ENCODE results near the gene PCDH11Y.
"Not testable (repeated sequence)": the region's sequence is repeated elsewhere in the genome, so short reads cannot be mapped to it uniquely, and the experiment has no call there.

PCDH11Y gene, protein sequence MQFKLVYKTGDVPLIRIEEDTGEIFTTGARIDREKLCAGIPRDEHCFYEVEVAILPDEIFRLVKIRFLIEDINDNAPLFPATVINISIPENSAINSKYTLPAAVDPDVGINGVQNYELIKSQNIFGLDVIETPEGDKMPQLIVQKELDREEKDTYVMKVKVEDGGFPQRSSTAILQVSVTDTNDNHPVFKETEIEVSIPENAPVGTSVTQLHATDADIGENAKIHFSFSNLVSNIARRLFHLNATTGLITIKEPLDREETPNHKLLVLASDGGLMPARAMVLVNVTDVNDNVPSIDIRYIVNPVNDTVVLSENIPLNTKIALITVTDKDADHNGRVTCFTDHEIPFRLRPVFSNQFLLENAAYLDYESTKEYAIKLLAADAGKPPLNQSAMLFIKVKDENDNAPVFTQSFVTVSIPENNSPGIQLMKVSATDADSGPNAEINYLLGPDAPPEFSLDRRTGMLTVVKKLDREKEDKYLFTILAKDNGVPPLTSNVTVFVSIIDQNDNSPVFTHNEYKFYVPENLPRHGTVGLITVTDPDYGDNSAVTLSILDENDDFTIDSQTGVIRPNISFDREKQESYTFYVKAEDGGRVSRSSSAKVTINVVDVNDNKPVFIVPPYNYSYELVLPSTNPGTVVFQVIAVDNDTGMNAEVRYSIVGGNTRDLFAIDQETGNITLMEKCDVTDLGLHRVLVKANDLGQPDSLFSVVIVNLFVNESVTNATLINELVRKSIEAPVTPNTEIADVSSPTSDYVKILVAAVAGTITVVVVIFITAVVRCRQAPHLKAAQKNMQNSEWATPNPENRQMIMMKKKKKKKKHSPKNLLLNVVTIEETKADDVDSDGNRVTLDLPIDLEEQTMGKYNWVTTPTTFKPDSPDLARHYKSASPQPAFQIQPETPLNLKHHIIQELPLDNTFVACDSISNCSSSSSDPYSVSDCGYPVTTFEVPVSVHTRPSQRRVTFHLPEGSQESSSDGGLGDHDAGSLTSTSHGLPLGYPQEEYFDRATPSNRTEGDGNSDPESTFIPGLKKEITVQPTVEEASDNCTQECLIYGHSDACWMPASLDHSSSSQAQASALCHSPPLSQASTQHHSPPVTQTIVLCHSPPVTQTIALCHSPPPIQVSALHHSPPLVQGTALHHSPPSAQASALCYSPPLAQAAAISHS (N-terminal part only)

DNA sequence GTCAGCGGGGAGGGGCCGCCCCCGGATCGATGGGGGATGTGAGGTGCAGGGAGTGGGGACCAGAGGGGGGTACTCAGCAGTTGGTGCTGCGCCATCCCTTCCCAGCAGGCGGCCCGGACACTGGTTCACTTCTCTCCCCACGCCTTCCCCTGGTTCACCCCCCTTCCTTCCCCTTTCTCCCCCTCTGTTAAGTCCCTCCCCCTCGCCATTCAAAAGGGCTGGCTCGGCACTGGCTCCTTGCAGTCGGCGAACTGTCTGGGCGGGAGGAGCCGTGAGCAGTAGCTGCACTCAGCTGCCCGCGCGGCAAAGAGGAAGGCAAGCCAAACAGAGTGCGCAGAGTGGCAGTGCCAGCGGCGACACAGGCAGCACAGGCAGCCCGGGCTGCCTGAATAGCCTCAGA is at the start of gene PCDH11Y:
Gene PCDH11Y (plus strand): TSS at position 240 of the 400 bp plus-strand sequence. CDS start 56,804 bp downstream, outside the sequence.
- not testable (repeated sequence) for DNase-seq

DNA sequence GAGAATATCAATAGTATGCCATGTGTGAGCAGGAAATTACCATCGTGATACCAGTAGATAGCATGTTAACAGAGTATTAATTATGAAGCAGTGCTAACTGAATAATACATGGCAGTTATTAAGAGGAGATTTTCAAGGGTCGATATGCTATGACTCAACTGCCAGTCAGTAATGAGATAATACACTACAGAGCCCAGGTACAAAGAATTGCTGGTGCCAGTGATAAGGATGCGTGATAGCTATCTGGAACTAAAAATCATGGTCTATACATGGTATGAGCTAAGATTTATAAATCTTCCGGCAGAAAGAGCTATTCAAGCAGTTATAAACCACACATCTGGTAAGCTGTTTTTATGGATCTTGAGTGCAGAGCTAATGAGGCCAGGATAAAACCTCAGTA is 32.2 kb upstream of the PCDH11Y start:
- DNase-seq = not testable (repeated sequence)

DNA sequence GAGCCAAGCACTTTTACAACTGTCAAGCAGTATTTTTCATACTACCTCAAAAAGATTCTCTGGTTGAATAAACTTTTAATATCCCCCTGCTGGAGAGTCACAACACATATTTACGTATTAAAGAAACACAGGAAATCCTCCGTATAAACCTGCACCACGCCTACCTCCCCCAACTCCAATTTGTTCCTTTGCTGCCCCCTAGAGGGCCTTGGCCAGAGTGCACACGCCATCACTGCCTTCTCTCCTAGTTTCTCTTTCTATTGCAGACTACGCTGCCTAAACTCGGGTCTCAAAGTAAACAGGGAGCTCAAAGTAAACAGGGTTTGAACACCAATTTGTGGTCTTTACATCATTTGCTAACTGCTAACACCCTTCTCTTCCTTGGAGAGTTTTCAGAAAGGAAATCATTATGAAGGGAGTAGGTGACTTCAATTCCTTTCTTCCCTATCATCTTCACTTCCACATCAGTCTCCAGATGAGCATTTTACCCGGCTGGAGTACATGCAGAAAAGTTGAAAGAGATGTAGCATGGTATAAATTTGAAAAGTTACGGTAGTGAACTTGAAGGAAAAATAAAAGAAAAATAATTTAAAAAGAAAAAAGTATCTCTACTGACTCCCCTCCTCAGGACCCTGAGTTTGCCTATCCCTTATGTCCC is 8.2 kb upstream of the PCDH11Y start:
- DNase-seq = not testable (repeated sequence)

DNA sequence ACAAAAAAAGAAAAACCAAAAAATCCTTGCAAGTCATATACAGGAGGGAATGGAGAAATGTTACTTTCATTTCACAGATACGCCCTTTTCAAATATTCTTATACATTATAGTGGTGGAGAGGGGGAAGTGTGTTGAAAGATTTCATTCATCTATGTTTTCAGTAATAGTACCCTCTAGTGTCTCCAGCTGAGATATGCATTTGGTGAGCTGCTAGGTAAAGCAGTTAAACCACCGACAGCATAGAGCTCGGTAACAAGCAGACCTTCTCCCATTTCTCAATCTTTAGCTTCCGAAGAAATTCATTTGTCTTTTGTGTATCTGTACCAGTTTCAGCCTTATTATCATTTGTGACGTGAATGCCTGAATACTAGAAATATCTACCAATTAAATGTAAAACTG is 5.2 kb upstream of the PCDH11Y start:
- not testable (repeated sequence) for DNase-seq

DNA sequence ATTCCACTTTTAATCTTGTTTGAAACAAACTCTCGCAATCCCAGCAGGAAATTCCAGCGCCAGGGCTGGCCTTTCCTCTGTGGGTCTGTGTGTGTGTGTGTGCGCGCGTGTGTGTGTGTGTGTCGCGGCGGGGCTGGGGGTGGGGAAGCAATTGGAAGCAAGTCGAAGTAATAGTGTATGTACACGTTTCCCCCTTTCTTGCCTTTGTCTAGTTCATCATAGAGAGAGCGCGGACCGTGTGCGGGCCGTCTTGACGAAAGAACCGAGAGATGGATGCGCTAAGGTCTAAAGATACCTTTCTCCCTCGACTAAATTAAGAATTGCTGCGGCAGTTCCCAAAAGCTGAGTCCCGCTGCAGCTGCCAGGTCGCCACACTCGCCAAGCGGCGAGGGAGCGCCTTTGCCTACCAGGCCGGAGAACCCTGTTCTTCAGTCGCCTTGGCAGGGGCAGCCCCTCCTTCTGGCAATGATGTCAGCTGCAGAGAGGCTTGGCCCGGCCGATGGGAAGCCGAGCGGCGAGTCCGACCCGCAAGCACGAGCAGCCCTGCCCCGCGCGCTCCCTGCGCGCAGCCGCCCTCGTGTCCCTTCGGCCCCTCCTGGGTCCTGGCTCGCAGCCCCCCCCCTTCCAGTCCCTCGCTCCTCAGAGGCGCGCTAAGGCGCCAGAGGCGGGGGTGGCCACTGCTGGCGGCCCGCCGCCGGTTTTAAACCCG is 2.5 kb downstream of the PCDH11Y start:
- not testable (repeated sequence) for DNase-seq

DNA sequence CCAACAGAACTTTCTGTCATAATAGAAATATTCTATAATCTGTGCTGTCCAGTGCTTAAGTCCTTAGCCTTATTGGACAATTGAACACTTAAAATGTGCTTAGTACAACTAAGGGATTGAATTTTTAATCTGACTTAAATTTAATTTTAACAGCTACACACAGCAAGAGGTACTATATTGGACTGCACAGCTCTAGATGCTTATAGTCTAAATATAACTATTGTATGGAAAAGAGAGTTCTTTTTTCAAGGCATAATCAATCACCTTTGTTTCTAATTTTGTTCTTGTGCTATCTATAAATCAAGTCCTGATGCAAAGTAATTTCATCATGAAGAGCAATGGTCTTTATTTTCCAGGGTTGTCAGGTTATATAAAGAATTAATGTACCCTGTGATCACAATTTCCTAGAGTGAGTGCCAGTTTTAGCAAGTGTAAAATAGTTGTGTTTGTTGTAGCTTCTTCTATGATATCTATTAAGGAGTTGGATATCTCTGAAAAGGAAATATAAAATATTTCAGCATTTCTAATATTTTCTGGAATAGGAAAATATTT is 39.0 kb downstream of the PCDH11Y start:
- DNase-seq = not testable (repeated sequence)

DNA sequence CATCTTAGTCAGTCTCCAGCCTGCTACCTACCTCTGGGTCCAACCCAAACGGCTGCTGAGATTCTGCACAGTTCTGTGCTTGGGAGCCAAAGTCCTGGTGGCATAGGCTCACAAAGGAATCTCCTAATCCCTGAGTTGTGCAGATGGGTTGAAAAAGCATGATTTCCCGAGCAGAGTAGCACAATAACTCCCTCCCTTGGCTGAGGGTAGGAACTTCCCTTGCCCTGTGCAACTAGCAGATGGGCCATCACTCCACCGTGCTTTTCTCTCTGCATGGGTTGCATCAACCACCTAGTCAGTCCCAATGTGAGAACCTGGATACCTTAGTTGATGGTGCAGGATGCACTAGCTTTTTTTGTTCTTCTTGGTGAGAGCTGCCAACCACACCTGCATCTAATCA is 82.9 kb downstream of the PCDH11Y start:
- DNase-seq = not testable (repeated sequence)

DNA sequence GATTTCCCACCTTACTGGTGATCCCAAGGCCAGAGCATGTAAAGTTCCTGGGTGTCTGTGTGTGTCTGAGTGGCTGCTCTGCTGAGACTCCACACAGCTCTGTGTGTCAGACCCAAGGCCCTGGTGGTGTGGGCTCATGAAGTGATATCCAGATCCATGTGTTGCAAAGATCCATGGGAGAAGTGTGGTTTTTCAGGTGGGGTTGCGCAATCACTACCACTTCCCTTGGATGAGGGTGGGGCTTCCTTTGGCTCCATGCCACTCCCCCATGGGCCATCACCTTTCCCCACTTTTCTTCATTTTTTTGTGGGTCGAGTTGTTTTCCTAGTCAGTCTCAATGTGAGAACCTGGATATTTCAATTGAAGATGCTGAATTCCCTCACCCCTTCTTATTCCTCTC is 182.9 kb downstream of the PCDH11Y start:
- DNase-seq = not testable (repeated sequence)

DNA sequence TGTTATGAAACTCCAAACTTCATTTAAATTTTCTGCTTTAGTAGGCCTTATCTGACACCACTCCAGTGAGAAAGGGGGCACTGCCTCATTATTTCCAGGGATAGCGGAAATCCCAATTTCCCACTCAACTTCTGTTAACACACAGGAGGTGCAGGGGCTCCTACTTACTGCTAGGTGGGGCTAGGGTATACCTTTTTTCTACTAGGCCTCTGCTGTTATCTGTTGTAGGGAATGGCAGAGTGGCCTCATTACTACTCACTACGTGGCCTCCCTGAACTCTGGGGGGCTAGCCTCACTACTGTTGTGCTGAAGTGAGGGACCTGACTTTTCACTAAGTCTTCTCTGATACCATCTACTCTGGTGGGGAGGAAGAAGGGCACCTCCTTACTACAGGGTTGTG is 215.0 kb downstream of the PCDH11Y start:
- DNase-seq = not testable (repeated sequence)

DNA sequence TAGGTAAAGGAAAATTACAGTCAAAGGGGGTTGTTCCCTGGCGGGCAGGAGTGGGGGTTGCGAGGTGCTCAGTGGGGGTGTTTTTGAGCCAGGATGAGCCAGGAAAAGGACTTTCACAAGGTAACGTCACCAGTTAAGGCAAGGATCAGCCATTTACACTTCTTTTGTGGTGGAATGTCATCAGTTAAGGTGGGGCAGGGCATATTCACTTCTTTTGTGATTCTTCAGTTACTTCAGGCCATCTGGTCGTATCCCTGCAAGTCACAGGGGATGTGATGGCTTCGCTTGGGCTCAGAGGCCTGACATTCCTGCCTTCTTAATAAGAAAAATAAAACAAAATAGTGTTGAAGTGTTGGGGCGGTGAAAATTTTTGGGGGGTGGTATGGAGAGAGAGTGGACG is 324.8 kb downstream of the PCDH11Y start:
- DNase-seq = not testable (repeated sequence)

DNA sequence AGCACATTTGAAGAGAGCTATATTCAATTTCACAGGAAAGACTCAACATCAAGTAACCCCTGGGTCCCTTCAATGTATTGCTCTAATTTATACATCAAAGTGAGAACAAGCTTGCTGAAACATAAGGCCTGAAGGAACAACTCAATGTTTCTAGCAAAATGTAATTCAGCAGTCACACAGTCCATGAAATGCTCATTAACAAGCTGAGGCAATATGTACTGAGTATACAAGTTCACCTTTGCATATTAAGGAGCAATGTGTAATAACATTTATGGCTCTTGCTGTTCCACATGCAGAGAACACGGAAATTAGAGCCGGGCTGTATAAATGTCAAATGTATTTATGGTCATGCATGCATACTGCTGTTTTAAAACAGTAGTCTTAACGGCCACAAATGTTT is 342.1 kb downstream of the PCDH11Y start:
- DNase-seq = not testable (repeated sequence)

DNA sequence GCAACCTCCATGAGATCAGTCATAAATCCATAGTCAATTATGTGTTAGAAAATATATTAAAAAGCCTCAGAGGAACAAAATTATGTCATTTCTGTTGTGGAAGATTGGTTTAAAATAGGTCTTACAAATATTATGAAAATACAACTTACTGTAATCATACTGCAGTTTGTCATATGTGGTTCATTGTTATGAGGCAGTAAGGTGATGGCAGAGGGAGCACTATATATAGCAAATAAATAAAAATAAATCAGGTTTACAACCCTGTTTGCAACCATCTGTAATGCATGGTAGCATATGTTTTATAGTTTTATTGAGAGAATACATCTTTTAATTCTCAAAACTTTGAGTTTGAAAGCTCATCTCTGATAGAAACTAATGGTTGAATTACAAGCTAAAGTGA is 543.6 kb downstream of the PCDH11Y start:
- not testable (repeated sequence) for DNase-seq

DNA sequence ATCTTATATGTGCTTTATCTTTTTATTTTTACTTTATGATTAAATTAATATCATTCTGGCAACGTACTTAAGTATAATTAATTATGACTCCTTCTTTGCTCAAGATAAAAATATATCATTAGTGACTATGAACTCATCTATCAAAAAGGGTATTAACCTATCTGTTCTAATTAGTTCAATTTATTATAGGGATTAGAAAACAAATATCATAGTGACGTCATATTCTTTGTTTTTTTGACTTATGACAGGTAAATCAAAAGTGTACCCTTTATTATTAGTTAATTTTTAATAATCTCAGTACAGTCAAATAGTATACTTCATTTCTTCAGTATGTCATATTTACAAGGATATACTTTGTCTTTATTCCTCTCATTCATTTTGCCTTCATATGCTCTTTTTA is 638.5 kb downstream of the PCDH11Y start:
- DNase-seq = not testable (repeated sequence)

DNA sequence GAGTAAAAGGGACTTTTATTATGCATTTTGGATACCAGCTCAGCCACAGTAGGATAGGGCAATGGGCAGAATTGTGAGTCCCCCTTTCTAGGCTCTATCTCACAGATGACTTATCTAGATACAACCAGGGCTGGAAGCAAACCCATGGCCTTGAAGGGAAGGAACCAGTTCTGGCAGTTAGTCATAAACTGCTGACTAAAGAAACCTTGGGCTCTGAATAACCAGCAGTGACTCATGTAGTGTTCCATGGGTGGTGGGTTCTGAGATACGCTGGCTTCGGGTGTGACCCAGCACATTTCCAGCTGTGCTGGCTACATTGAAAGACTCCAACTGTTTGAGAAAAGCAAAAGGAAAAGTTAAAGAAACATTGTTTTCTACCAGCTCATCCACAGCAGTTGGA is 679.2 kb downstream of the PCDH11Y start:
- not testable (repeated sequence) for DNase-seq

DNA sequence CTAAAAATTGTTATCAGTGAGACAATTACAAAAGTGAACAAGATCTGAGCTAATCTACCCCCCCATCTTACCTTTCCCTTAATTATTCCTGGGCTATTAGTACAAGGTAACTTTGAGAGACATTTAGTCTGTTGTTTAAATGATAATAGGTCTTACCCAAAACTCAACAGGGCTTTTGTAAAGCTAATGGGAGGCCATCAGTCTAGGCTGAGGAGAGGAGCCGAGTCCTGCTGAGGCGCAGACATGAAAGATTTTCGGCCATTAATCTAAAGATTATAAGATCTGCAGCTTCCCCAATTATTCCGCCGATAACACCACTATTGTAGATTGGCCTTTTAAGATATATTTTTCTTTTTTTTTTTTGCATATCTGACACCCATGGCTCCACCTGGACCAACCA is 708.6 kb downstream of the PCDH11Y start:
- not testable (repeated sequence) for DNase-seq

DNA sequence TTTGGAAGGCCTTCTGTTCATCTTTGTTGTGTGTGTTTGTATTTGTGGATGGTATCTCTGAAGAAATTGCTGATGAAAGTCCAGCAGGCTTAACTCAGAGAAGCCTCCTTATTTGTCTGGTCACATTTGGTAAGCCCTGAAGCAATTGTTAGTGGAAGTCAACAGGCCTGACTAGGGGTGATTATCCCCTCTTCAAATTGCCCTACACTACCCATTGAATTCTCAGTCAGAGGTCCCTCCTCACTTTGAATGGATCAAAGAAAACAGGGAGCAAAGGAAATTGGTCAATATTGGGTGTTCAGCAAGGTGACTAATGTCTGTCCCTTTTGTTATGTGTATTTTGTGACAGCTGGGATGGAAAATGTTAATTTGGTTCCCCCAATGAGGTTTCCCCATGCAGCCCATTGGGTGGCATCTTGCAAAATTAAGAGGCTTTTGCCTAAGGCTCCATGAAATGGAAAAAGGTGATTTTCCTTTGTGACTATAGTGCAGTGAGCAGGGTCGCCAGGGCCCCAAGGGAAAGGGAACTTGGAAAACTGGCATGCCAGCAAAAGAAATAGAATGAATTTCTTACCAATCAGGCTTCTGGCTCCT is 709.8 kb downstream of the PCDH11Y start:
- not testable (repeated sequence) for DNase-seq

DNA sequence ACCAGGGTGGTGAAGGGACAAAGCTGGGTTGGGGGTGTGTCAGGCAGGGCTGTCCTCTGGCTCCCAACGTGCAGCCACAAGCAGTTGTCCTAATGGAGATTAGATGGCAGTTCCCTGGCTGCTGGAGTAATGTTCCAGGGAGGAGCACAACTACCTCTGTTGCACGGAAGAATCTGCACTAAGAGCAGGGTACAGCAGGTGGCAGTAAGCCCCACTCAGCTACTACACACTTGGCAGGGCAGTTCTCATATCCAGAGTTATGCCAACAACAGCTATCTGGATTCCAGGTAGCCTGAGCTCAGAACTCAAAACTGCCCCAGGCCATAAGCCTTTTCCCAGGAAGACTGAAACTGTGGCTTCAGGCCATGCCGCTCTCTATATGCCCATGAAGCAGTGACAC is 761.3 kb downstream of the PCDH11Y start:
- not testable (repeated sequence) for DNase-seq

DNA sequence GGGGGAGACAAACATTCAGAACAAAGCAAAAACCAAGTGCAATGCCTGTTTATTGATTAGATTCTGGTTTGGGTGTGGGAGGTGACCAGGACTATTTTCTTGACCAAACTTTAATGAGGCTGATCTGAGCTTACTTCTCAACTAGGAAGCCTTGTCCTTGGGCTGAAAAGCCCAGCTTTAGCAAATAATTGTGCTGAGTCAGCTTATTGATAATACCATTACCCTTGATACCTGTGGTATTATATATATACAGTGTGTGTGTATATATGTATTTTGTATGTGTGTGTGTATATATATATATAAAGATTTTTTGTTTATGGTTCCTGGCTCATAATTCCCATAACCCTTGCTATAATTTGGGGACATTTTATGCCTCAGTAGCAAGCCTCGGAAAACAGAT is 776.4 kb downstream of the PCDH11Y start:
- DNase-seq = not testable (repeated sequence)
